Thoracic aorta (tissue), 2 donors: ENCODE data around the gene JAK2. TPM values are rescaled to one million over a fixed set of nuclear protein-coding genes. Genes with fewer than 3 reads are reported as not detected.

Experiments
- ATAC-seq: fragments of 150-250 bp; one replicate; pipeline ENCODE4 v1.8.0; 2017; ENCODE audit warnings: low read depth; ENCODE audit not compliant: insufficient number of reproducible peaks, low FRiP score
- DNase-seq: peaks from one replicate; pipeline ENCODE4 v3.0.0-alpha.2; 2020; ENCODE audit warnings: low spot score
- H3K27ac ChIP-seq, 2 donors: fragments of 200-600 bp; sonication (generic); 1 replicate in 1 of 2; 2 replicates in 1 of 2; pipeline ENCODE4 v1.5.1; 2016; ENCODE audit warnings: mild to moderate bottlenecking in 2 of 2, moderate library complexity in 2 of 2
- H3K27me3 ChIP-seq: fragments of 200-600 bp; sonication (generic); replicated peaks from 2 replicates; pipeline ENCODE4 v1.6.0; 2016; ENCODE audit warnings: mild to moderate bottlenecking; ENCODE audit not compliant: insufficient read depth
- H3K36me3 ChIP-seq: fragments of 200-600 bp; sonication (generic); one replicate; pipeline ENCODE4 v1.5.1; 2016
- H3K4me1 ChIP-seq, 2 donors: fragments of 200-600 bp; sonication (generic); 1 replicate in 1 of 2; 2 replicates in 1 of 2; pipeline versions ENCODE4 v1.5.1 to v1.6.0; 2016; ENCODE audit warnings: low read depth in 2 of 2, mild to moderate bottlenecking in 1 of 2; ENCODE audit not compliant: control insufficient read depth in 1 of 2
- H3K4me3 ChIP-seq: fragments of 200-600 bp; sonication (generic); 2 replicates; pipeline ENCODE4 v1.5.1; 2016; ENCODE audit warnings: mild to moderate bottlenecking
- H3K9me3 ChIP-seq: fragments of 200-600 bp; sonication (generic); 2 replicates; pipeline ENCODE4 v1.5.1; 2016
- CTCF ChIP-seq: fragments of 200-600 bp; sonication (generic); IDR thresholded peaks from one replicate; pipeline ENCODE4 v1.5.1; 2019; ENCODE audit warnings: antibody characterized with exemption
- total RNA-seq, 2 donors: library from RNA; depleted of rRNA; stranded (reverse); fragments of >200 nt; gene quantifications; one replicate each; pipeline versions ENCODE4 v1.1.0 to v1.2.3, GENCODE V29; 2016

The JAK2 gene
- total RNA-seq, 2 donors from 2014 or later, result 77.8 to 90.0 TPM

DNA sequence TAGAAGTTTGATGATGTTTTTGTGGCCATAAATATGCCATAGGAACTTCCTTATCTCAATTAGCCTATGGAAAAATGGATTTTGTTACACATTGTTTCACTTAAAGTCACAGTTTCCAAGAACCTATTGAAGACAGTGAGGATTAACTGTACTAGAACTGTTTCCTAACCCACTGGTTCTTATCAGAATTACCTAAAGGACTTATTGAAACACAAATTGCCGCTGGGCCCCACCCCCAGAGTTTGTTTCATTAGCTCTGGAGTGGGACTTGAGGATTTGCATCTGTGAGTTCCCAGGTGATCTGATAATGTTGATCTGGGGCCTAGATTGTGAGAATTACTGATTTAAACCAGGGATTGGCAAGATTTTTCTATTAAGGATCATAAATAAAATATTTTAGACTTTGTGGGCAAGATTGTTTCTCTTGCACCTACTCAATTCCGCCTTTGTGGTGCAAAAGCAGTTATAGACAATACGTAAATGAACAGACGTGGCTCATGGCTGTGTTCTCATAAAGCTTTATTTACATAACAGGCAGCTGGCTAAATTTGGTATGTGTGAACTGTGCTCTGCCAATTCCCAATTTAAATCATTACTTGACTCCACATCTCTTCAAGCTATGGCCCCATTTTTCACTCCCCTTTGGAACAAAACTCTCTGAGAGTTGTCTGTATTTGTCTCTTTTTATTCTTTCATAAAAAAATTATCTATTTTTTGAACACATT lies 9.3 kb downstream of the JAK2 start:
- peaks cover 50 to 62% of the 10 kb centered on the region in 2 donors for H3K4me1 ChIP-seq
- no peaks in the 10 kb centered on the region for H3K9me3 ChIP-seq
- no peaks in the 10 kb centered on the region for H3K27me3 ChIP-seq
- peak overlapping the region; percentile 1 for H3K4me3 ChIP-seq
- ATAC-seq, result no peak
- H3K27ac ChIP-seq, result peak overlapping the region; percentile 66 to 79
- peaks cover 18% of the 10 kb centered on the region for H3K36me3 ChIP-seq
- TF ChIP-seq CTCF, result no peak
- DNase-seq, result no peak

DNA sequence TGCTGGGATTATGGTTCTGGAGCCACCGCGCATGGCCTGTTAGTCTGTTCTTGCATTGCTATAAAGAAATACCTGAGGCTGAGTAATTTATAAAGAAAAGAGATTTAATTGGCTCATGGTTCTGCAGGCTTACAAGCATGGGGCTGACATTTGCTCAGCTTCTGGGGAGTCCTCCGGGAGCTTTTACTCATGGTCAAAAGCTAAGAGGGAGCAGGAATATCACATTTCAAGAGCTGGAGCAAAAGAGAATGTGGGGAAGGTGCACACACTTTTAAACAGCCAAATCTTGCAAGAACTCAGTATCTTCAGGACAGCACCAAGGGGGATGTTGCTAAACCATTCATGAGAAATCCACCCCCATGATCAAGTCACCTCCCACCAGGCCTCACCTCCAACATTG lies 12.1 kb downstream of the JAK2 start:
- H3K27me3 ChIP-seq, result no peaks in the 10 kb centered on the region
- peak overlapping the region in 1 of 2 donors; percentile 9 for H3K27ac ChIP-seq
- H3K9me3 ChIP-seq, result peaks cover 6% of the 10 kb centered on the region
- no peak for TF ChIP-seq CTCF
- DNase-seq (no peak), ATAC-seq (no peak)
- peaks cover 13% of the 10 kb centered on the region for H3K36me3 ChIP-seq
- H3K4me1 ChIP-seq, result peaks cover 39 to 40% of the 10 kb centered on the region in 2 donors
- H3K4me3 ChIP-seq, result no peak overlapping the region

DNA sequence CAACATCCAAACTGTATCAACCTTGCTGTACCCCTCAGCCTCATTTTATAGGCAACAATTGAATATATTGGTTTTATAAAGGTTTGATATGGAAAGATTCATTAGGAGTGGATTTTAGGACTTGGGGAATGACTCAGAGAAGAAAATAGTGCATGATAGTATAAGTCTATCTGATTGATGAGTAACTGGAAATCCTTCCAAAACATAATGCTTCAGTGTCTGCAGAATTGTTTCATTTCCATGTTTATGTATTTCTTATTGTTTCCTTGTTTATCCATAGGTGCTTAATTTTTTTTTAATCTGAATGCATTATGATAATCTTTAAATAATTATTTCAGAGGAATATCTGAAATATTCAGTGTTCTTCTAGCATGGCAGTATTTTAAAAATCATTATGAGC lies 12.6 kb downstream of the JAK2 start:
- peaks cover 11% of the 10 kb centered on the region for H3K36me3 ChIP-seq
- H3K4me3 ChIP-seq, result no peak overlapping the region
- peak overlapping the region in 1 of 2 donors; percentile 9 for H3K27ac ChIP-seq
- peaks cover 6% of the 10 kb centered on the region for H3K9me3 ChIP-seq
- no peaks in the 10 kb centered on the region for H3K27me3 ChIP-seq
- ATAC-seq, result no peak
- peaks cover 35 to 39% of the 10 kb centered on the region in 2 donors for H3K4me1 ChIP-seq
- TF ChIP-seq CTCF, result no peak
- DNase-seq, result no peak

- TF ChIP-seq CTCF, result no peak
Observed at GRCh38 chr9:5002811-5003210, 17.7 kb downstream of the JAK2 start.

DNA sequence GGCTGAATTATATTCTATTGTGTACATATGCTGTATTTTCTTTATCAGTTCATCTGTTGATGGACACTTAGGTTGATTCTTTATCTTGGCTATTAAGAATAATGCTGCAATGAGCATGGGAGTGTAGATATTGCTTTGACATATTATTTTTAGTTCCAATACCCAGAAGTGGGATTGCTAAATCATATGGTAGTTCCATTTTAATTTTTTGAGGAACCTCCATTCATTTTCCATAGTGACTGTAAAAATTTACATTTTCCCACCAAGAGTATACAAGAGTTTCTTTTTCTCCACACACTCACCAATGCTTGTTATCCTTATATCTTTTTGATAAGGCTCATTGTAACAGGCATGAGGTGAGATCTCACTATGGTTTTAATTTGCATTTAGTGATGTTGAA lies 19.4 kb downstream of the JAK2 start:
- TF ChIP-seq CTCF, result no peak
- Histone ChIP-seq H3K4me3 (no peak overlapping the region), H3K4me1 (peaks cover 13 to 14% of the 10 kb centered on the region in 2 donors), H3K27ac (no peak overlapping the region), H3K9me3 (peaks cover 16% of the 10 kb centered on the region), H3K36me3 (peaks cover 9% of the 10 kb centered on the region), H3K27me3 (no peaks in the 10 kb centered on the region)
- ATAC-seq (no peak), DNase-seq (no peak)

More at GRCh38 chr9:5002811-5003210, 17.7 kb downstream of the JAK2 start:
- Histone ChIP-seq H3K4me1 (peaks cover 0 to 8% of the 10 kb centered on the region in 2 donors), H3K27ac (no peak overlapping the region), H3K4me3 (no peak overlapping the region), H3K27me3 (no peaks in the 10 kb centered on the region), H3K36me3 (peaks cover 9% of the 10 kb centered on the region), H3K9me3 (peaks cover 16% of the 10 kb centered on the region)
- ATAC-seq (no peak), DNase-seq (no peak)
